Lower leg skin (tissue), 3 donors: ENCODE data around the gene LY6G6C.

ENCODE experiments used
- POLR2A ChIP-seq, 2 donors: fragments of 450-650 bp; IDR thresholded peaks; one replicate each; pipeline ENCODE4 v1.6.1; 2016 to 2017; ENCODE audit warnings: antibody characterized with exemption in 2 of 2, mild to moderate bottlenecking in 1 of 2, moderate library complexity in 1 of 2
- TF ChIP-seq, protein P1 (sequence below), 3 donors: fragments of 450-650 bp; IDR thresholded peaks; one replicate each; pipeline ENCODE4 v1.5.1; 2016; ENCODE audit warnings: antibody characterized with exemption in 3 of 3, mild to moderate bottlenecking in 3 of 3, moderate library complexity in 2 of 3

DNA sequence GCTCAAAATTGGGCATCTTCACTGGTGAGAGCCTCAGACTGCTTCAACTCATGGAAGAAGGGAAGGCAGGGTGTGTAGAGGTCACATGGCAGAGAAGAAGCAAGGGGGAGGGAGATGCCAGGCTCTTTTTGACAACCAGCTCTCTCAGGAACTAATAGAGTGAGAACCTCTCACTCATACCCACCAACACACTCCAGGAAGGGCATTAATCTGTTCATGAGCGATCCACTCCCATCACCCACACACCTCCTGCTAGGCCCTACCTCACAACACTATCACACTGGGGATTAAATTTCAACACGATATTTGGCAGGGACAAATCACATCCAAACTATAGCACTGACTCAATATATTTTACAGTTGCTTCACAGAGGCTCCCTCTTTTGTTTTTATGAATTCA, 20.3 kb upstream of the LY6G6C start:
- TF ChIP-seq, protein P1, sequence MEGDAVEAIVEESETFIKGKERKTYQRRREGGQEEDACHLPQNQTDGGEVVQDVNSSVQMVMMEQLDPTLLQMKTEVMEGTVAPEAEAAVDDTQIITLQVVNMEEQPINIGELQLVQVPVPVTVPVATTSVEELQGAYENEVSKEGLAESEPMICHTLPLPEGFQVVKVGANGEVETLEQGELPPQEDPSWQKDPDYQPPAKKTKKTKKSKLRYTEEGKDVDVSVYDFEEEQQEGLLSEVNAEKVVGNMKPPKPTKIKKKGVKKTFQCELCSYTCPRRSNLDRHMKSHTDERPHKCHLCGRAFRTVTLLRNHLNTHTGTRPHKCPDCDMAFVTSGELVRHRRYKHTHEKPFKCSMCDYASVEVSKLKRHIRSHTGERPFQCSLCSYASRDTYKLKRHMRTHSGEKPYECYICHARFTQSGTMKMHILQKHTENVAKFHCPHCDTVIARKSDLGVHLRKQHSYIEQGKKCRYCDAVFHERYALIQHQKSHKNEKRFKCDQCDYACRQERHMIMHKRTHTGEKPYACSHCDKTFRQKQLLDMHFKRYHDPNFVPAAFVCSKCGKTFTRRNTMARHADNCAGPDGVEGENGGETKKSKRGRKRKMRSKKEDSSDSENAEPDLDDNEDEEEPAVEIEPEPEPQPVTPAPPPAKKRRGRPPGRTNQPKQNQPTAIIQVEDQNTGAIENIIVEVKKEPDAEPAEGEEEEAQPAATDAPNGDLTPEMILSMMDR (IDR thresholded peaks at IDR 0.05): no peak
- TF ChIP-seq POLR2A (IDR thresholded peaks at IDR 0.05): no peak
